Activated CD4-positive, alpha-beta T cell treated with anti-CD3 and anti-CD28 coated beads for 36 hours (primary cell): ENCODE results near the gene RAB5B. TPM values are rescaled to one million over a fixed set of nuclear protein-coding genes. Genes with fewer than 3 reads are reported as not detected.

Experiments used
- ATAC-seq: fragments of 200-7000 bp; cut with Tn5 transposase; one replicate; pipeline ENCODE4 v1.10.0; 2021; ENCODE audit warnings: mild to moderate bottlenecking, moderate library complexity
- CTCF ChIA-PET: fragments of 350-600 bp; sonication (Branson Sonifier 250); formaldehyde crosslinking; loops from one replicate; lab custom pipeline; 2021; ENCODE audit warnings: antibody characterized with exemption; lab: Charles Lee
- POLR2A ChIA-PET: fragments of 350-600 bp; sonication (Branson Sonifier 250); formaldehyde crosslinking; loops from one replicate; lab custom pipeline; 2021; ENCODE audit warnings: antibody characterized with exemption, inconsistent platforms; lab: Charles Lee
- DNase-seq: peaks from one replicate; pipeline ENCODE4 v3.0.0-alpha.2; 2020
- H3K27ac Mint-ChIP-seq: one replicate; pipeline ENCODE4 v1.8.0; 2021; ENCODE audit warnings: mixed read lengths
- H3K27me3 Mint-ChIP-seq: one replicate; pipeline ENCODE4 v1.8.0; 2021; ENCODE audit warnings: mixed read lengths
- H3K36me3 Mint-ChIP-seq: one replicate; pipeline ENCODE4 v1.8.0; 2021; ENCODE audit warnings: low read depth, mixed read lengths
- H3K4me1 Mint-ChIP-seq: one replicate; pipeline ENCODE4 v1.8.0; 2021; ENCODE audit warnings: mixed read lengths
- H3K4me3 Mint-ChIP-seq: one replicate; pipeline ENCODE4 v1.8.0; 2021; ENCODE audit warnings: mild to moderate bottlenecking, moderate library complexity, mixed read lengths
- H3K9me3 Mint-ChIP-seq: one replicate; pipeline ENCODE4 v1.8.0; 2021; ENCODE audit warnings: low read depth, mixed read lengths
- intact Hi-C, 2 experiments: fragments of 100-400 bp; cut with DNase I in 1 of 2; cut with micrococcal nuclease in 1 of 2; formaldehyde crosslinking; loops; one replicate each; pipeline versions ENCODE4 v1.14.2 to v1.15.1; 2022 to 2024; cut with DNase I, micrococcal nuclease
- total RNA-seq, 2 experiments: library from RNA; stranded (reverse); gene quantifications; one replicate each; pipeline ENCODE4 v1.2.3, GENCODE V29; 2021

Gene RAB5B
- total RNA-seq, 2 experiments from 2014 or later, result 33.2 to 35.1 TPM

DNA sequence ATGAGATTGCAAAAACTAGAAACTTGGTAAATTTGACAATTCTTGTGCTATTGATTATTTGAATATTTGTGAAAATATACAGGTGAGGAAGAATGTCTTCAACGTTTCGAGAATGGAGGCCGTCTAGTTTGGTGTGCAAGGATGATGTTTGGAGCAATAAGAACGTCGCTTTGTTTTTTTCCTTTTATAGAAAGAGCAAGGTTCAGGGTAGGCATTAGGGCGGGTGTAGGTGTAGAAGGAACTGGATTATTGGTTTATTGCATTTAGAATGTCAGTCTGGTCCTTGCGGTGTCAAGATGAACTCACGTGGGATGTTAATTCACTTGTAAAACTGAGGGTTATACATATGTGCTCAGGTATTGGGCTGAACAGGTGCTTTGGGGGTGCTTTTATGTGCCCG lies 69.0 kb downstream of the RAB5B start:
- Mint-ChIP-seq H3K36me3 (peaks cover 38% of the 10 kb centered on the region), H3K27me3 (no peaks in the 10 kb centered on the region), H3K27ac (peak overlapping the region; percentile 99), H3K4me3 (peak overlapping the region; percentile 91), H3K4me1 (peaks cover 61% of the 10 kb centered on the region), H3K9me3 (no peaks in the 10 kb centered on the region)
- DNase-seq (no peak), ATAC-seq (no peak)
- ChIA-PET POLR2A (interaction anchor here (0.6 to 1.2 kb wide), 2 partner anchors 22 to 313 kb away, joined by 3 to 4 read pairs; no protein-coding TSS in a partner anchor), CTCF (no interaction called here)
- intact Hi-C loops, result loop anchor here (2.0 to 10.0 kb wide), 4 partner anchors 142 to 306 kb away; partner anchors contain the start of genes NABP2 (in 2 of the 2), RNF41 (in 1 of the 2) and SMARCC2 (in 1 of the 2)

Other genes starting within 250 kb of the RAB5B start
- gene CD63, start 245.1 kb upstream of the RAB5B start, total RNA-seq, result 100 to 1,000 TPM; 113 to 122 TPM
- 1 to 10 TPM; 7.5 to 9.5 TPM for gene GDF11, start 231.0 kb upstream of the RAB5B start, total RNA-seq
- gene SARNP, start 156.4 kb upstream of the RAB5B start, total RNA-seq, result 100 to 1,000 TPM; 111 to 114 TPM
- gene ORMDL2, start 156.0 kb upstream of the RAB5B start, total RNA-seq, result 10 to 100 TPM; 29.4 to 35.6 TPM
- 10 to 100 TPM; 29.9 to 31.1 TPM for gene DNAJC14, start 144.5 kb upstream of the RAB5B start, total RNA-seq
- gene MMP19, start 131.1 kb upstream of the RAB5B start, total RNA-seq, result not detected
- gene PYM1, start 46.2 kb upstream of the RAB5B start, total RNA-seq, result 10 to 100 TPM; 24.6 to 30.2 TPM
- gene DGKA, start 42.9 kb upstream of the RAB5B start, total RNA-seq, result 100 to 1,000 TPM; 341 to 385 TPM
- 1 to 10 TPM in 1 of 2 experiments, under 1 TPM in 1; 0.86 to 1.2 TPM for gene PMEL, start 8.0 kb upstream of the RAB5B start, total RNA-seq
- 100 to 1,000 TPM; 104 to 149 TPM for gene CDK2, start 7.2 kb upstream of the RAB5B start, total RNA-seq
- 1 to 10 TPM; 2.9 to 3.4 TPM for gene SUOX, start 23.2 kb downstream of the RAB5B start, total RNA-seq
- 10 to 100 TPM; 14.9 to 16.3 TPM for gene IKZF4, start 47.0 kb downstream of the RAB5B start, total RNA-seq
- 10 to 100 TPM; 33.9 to 64.0 TPM for gene RPS26, start 67.8 kb downstream of the RAB5B start, total RNA-seq
- gene ERBB3, start 106.1 kb downstream of the RAB5B start, total RNA-seq, result under 1 TPM; 0.32 to 0.57 TPM
- gene PA2G4, start 130.5 kb downstream of the RAB5B start, total RNA-seq, result 100 to 1,000 TPM; 446 to 695 TPM
- gene RPL41, start 142.6 kb downstream of the RAB5B start, total RNA-seq, result 1,000 to 10,000 TPM; 5,101 to 9,949 TPM
- gene ZC3H10, start 144.2 kb downstream of the RAB5B start, total RNA-seq, result 1 to 10 TPM; 6.4 to 6.5 TPM
- 100 to 1,000 TPM; 132 to 160 TPM for gene ESYT1, start 154.2 kb downstream of the RAB5B start, total RNA-seq
- gene MYL6B, start 178.5 kb downstream of the RAB5B start, total RNA-seq, result 10 to 100 TPM; 76.3 to 79.3 TPM
- gene MYL6, start 184.3 kb downstream of the RAB5B start, total RNA-seq, result 100 to 1,000 TPM; 692 to 918 TPM
- 100 to 1,000 TPM in 1 of 2 experiments, 10 to 100 TPM in 1; 96.9 to 123 TPM for gene SMARCC2, start 215.4 kb downstream of the RAB5B start, total RNA-seq
- 10 to 100 TPM; 25.2 to 28.8 TPM for gene RNF41, start 247.8 kb downstream of the RAB5B start, total RNA-seq